Fibroblast of mammary gland (primary cell): ENCODE results near the gene ZFP36L1.

ENCODE experiments used
- DNase-seq: peaks from one replicate; pipeline ENCODE4 v3.0.0-alpha.2; 2010; ENCODE audit warnings: low read depth
- H3K4me3 ChIP-seq: 2 replicates; pipeline ENCODE4 v1.5.1; 2011; ENCODE audit warnings: low read depth, mild to moderate bottlenecking, low read length, moderate library complexity; ENCODE audit not compliant: control insufficient read depth
- CTCF ChIP-seq: conservative IDR thresholded peaks from 2 replicates; pipeline ENCODE4 v1.5.1; 2011; ENCODE audit warnings: low read depth, low read length, inconsistent platforms; ENCODE audit not compliant: control insufficient read depth, insufficient read depth

ZFP36L1 gene

GRCh38 chr14:68757618-68758081 lies 35.2 kb downstream of the ZFP36L1 start:
- peak; percentile 47 for DNase-seq
- no peak for TF ChIP-seq CTCF
- H3K4me3 ChIP-seq = no peak overlapping the region

- DNase-seq = no peak
- TF ChIP-seq CTCF = no peak
Measured at GRCh38 chr14:68756734-68757133, 36.1 kb downstream of the ZFP36L1 start.

GRCh38 chr14:68756000-68756481 lies 36.8 kb downstream of the ZFP36L1 start:
- peak; percentile 63 for DNase-seq
- H3K4me3 ChIP-seq = no peak overlapping the region
- TF ChIP-seq CTCF = no peak

More at GRCh38 chr14:68756734-68757133, 36.1 kb downstream of the ZFP36L1 start:
- no peak overlapping the region for H3K4me3 ChIP-seq

GRCh38 chr14:68755016-68755353 lies 37.9 kb downstream of the ZFP36L1 start:
- no peak for TF ChIP-seq CTCF
- no peak for DNase-seq
- H3K4me3 ChIP-seq = no peak overlapping the region

GRCh38 chr14:68753690-68754089 lies 39.2 kb downstream of the ZFP36L1 start:
- peak; percentile 76 for DNase-seq
- no peak for TF ChIP-seq CTCF
- H3K4me3 ChIP-seq = no peak overlapping the region

GRCh38 chr14:68752271-68753006 lies 40.4 kb downstream of the ZFP36L1 start:
- H3K4me3 ChIP-seq = no peak overlapping the region
- TF ChIP-seq CTCF = no peak
- no peak for DNase-seq
